Brain microvascular endothelial cell (primary cell): Measurements from ENCODE around the gene NNMT.

Experiments
- DNase-seq: peaks from one replicate; pipeline ENCODE4 v3.0.0-alpha.2; 2020
- H3K27ac ChIP-seq: fragments of 250-450 bp; sonication (Bioruptor Pico); 2 replicates; pipeline ENCODE4 v1.5.1; 2020; ENCODE audit warnings: mild to moderate bottlenecking, moderate library complexity
- H3K27me3 ChIP-seq: fragments of 250-450 bp; sonication (Bioruptor Pico); replicated peaks from 2 replicates; pipeline ENCODE4 v1.5.1; 2020; ENCODE audit warnings: mild to moderate bottlenecking
- H3K36me3 ChIP-seq: fragments of 250-450 bp; sonication (Bioruptor Pico); replicated peaks from 2 replicates; pipeline ENCODE4 v1.5.1; 2020; ENCODE audit warnings: mild to moderate bottlenecking
- H3K4me3 ChIP-seq: 2 replicates; pipeline ENCODE4 v1.5.1; 2011; ENCODE audit warnings: low read depth, mild to moderate bottlenecking, control low read depth, low read length, moderate library complexity
- CTCF ChIP-seq: IDR thresholded peaks from 2 replicates; pipeline ENCODE4 v1.5.1; 2011; ENCODE audit warnings: low read depth, mild to moderate bottlenecking, moderate library complexity, low read length, control low read depth, inconsistent platforms; ENCODE audit errors: missing control alignments
- in situ Hi-C: cut with HindIII; loops from 2 replicates; pipeline ENCODE4 v1.10.0; 2017; ENCODE audit warnings: low sequenced_read_pairs, low pct_ligation_motif_present

The NNMT gene

DNA sequence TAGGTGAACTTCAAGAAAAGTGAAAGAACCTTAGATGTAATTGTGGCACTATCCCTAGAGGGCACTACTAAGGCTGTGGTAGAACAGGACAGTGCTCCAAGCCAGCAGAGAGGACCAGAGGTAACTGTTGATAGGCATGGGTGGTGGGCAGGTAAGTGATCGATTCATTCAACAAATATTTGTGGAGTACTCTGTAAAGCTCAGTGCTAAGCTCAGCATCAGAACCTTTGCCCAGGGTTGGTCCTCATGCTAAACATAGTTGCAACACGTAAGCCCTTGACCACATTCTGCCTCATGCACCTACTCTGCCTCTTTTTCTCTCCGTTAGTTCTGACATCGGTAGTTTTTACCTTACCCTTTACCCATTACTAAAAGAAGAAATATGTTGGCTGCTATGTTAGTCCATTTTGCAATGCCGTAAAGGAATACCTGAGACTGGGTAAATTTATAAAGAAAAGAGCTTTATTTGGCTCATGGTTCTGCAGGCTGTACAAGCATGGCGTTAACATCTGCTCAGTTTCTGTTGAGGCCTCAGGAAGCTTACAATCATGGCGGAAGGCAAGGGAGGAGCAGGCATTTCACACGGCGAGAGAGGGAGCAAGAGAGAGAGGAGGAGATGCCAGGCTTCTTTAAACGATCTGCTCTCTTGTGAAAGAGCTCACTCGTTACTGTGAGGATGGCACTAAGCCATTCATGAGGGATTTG, 18.4 kb upstream of the NNMT start:
- Histone ChIP-seq H3K4me3 (no peak overlapping the region), H3K27ac (no peak overlapping the region), H3K27me3 (no peaks in the 10 kb centered on the region), H3K36me3 (no peaks in the 10 kb centered on the region)
- in situ Hi-C loops: no loop called here
- peak; percentile 7 for TF ChIP-seq CTCF
- DNase-seq: no peak

DNA sequence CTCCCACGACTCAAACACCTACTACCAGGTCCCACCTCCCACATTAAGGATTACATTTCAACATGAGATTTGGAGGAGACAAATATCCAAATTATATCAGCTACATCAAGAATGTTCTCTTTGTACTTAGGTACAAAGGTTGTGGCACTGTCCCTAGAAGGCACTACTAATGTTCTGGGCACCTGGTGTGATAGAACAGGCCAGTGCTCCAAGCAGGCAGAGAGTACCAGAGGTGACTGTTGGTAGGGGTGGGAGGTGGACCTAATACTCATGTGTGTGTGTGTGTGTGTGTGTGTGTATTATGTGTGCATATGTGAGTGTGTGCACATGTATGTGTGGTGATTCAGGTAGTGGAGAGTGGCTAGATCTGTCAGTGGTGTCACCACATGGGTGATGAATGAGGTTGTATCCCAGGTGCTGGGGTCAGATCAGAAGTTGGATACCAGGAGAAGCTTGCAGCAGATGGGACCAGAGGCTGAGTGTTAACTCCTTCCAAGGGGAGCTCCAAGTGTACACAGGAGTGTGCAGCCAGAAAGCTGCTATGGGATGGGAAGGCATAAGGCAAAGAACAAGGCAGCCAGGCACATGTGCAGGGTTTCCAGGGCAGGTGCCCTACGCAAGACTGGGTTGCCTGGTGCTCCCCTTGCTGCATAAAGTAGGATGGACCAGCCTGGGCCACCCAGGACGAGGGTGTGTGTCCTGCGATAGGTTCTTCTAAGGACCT, 17.7 kb upstream of the NNMT start:
- Histone ChIP-seq H3K27ac (no peak overlapping the region), H3K27me3 (no peaks in the 10 kb centered on the region), H3K36me3 (no peaks in the 10 kb centered on the region), H3K4me3 (no peak overlapping the region)
- DNase-seq: no peak
- in situ Hi-C loops: no loop called here
- no peak for TF ChIP-seq CTCF

DNA sequence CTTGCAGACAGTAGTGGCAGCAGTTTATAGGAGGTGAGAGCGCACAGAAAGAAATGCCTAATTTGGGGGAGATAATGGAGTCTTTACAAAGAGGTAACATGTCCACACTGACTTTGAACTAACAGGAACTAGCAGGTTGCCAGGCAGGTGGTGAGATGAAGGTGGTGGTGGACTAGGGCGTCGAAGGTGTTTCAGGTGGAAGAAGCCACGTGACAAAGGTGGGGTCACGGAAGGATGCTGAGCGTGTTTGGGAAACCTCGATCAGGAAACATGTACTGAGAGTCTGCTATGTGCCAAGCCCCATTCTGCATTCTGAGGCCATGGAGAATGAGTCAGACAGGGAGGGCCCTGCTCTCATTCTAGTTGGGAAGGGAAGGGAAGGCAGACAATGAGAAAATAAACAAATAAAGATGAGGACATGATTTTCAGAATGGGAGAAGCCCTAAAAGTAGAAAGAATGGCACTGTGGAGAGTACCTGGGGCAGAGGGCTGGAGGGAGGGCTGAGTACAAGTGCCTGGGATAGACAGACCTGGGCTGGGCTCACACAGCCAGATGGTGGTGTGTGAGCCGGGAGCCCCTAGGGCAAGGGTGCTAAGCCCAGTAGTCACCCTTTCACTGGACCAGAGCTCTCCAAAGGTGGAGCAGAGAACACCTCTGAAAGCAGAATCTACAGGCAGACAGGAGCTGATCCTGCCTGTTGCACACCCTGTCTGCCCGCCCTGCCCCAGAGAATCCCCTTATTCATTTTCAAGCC, 16.2 kb upstream of the NNMT start:
- Histone ChIP-seq H3K36me3 (no peaks in the 10 kb centered on the region), H3K27me3 (no peaks in the 10 kb centered on the region), H3K27ac (no peak overlapping the region), H3K4me3 (no peak overlapping the region)
- peak; percentile 11 for DNase-seq
- in situ Hi-C loops: no loop called here
- no peak for TF ChIP-seq CTCF

- DNase-seq: peak; percentile 72
- Histone ChIP-seq H3K36me3 (no peaks in the 10 kb centered on the region), H3K27ac (no peak overlapping the region), H3K27me3 (no peaks in the 10 kb centered on the region), H3K4me3 (no peak overlapping the region)
- peak; percentile 81 for TF ChIP-seq CTCF
- in situ Hi-C loops: no loop called here
Observed at GRCh38 chr11:114280696-114281095, 15.5 kb upstream of the NNMT start.

DNA sequence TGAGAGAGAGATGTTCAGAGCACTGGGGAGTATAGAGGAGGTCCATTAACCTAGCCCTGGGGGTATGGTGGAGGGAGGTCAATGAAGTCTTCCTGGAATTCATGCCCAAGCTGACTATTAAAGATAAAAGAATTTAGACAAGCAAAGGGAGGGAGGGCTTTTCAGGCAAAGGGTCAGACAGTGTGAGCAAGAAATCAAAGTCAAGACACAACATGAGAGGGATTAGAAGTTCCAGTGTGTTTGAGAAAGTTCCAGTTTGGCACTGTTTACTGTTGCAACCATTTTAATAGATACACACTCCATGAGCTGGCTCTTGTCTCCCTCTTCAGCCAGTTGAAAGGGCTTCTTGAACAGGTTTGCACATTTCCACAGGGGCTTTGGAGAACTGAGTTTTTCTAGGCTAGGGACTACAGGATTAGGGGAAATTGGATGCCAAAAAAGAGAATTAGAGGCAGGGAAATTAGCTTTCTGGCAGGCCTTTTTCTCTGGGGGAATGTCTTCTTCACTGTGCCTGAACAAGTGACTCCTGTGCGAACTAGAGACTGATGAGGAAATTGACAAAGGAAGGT, 14.7 kb upstream of the NNMT start:
- no peaks in the 10 kb centered on the region for H3K27me3 ChIP-seq
- in situ Hi-C loops: no loop called here
- DNase-seq: no peak
- no peaks in the 10 kb centered on the region for H3K36me3 ChIP-seq
- TF ChIP-seq CTCF: no peak
- no peak overlapping the region for H3K4me3 ChIP-seq
- H3K27ac ChIP-seq: no peak overlapping the region
